Esophagus muscularis mucosa (tissue), 4 donors: ENCODE measurements around the gene MTMR2.

Experiments used
- EP300 ChIP-seq: sonication (generic); formaldehyde crosslinking; IDR thresholded peaks from one replicate; pipeline ENCODE4 v1.6.1; 2017; ENCODE audit warnings: antibody characterized with exemption
- POLR2AphosphoS5 ChIP-seq, 2 donors: sonication (generic); formaldehyde crosslinking; IDR thresholded peaks; one replicate each; pipeline ENCODE4 v1.6.1; 2017; ENCODE audit warnings: antibody characterized with exemption in 2 of 2
- TF ChIP-seq, protein P1 (sequence below), 3 experiments: fragments of 200-600 bp in 2 of 3; fragments of 450-650 bp in 1 of 3; sonication (generic) in 2 of 3; IDR thresholded peaks; one replicate each; pipeline ENCODE4 v1.5.1; 2017 to 2019; ENCODE audit warnings: antibody characterized with exemption in 3 of 3, mild to moderate bottlenecking in 2 of 3, moderate library complexity in 1 of 3

DNA sequence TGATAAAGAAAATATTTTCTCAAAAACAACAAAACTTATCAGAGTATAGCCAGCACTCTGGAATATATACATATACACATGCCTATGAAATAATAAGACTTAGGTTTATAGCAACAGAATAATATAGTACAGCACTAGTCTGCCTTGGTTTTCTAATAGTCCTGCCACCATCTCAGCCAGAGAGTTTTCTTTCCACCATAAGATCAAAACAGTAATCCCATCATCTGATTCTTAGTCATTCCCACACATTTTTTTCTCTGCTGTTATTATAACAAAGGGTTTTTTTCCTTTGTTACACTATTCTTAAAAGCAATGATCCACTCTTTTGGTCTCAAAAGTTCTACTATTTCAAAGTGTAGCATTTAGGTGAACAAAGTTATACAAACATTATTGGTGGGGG lies 15.1 kb downstream of the MTMR2 start:
- TF ChIP-seq, protein P1, sequence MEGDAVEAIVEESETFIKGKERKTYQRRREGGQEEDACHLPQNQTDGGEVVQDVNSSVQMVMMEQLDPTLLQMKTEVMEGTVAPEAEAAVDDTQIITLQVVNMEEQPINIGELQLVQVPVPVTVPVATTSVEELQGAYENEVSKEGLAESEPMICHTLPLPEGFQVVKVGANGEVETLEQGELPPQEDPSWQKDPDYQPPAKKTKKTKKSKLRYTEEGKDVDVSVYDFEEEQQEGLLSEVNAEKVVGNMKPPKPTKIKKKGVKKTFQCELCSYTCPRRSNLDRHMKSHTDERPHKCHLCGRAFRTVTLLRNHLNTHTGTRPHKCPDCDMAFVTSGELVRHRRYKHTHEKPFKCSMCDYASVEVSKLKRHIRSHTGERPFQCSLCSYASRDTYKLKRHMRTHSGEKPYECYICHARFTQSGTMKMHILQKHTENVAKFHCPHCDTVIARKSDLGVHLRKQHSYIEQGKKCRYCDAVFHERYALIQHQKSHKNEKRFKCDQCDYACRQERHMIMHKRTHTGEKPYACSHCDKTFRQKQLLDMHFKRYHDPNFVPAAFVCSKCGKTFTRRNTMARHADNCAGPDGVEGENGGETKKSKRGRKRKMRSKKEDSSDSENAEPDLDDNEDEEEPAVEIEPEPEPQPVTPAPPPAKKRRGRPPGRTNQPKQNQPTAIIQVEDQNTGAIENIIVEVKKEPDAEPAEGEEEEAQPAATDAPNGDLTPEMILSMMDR (IDR thresholded peaks at IDR 0.05) = no peak
- no peak for TF ChIP-seq EP300
- TF ChIP-seq POLR2AphosphoS5 (IDR thresholded peaks at IDR 0.05) = no peak
